IPS DF 19.7 (cell line): Measurements from ENCODE around the gene CDH13.

Experiments used
- DNase-seq: peaks from one replicate; pipeline ENCODE4 v3.0.0-alpha.2; 2013; ENCODE audit warnings: low read depth, low spot score

Gene CDH13

GRCh38 chr16:83162791-83163190 is 536.0 kb downstream of the CDH13 start:
- DNase-seq = no peak

DNA sequence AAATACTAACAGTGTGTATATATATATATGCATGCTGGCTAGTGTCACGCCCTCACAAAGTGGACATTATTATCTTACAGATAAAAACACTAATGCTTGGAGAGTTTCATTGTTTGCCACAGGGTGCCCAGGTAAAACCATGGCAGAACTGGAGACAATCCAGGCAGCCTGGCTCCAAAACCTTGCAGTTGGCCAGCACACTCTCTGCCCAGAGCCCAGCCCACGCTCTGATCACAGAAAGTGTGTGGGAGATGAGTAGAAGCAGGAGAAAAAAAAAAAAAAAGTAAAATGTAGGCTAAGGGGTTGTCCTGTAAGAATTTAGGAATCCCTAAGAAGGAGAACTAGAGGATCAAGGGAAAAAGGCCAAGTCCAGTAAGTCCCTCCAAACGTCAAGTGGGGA is 538.0 kb downstream of the CDH13 start:
- DNase-seq = no peak

DNA sequence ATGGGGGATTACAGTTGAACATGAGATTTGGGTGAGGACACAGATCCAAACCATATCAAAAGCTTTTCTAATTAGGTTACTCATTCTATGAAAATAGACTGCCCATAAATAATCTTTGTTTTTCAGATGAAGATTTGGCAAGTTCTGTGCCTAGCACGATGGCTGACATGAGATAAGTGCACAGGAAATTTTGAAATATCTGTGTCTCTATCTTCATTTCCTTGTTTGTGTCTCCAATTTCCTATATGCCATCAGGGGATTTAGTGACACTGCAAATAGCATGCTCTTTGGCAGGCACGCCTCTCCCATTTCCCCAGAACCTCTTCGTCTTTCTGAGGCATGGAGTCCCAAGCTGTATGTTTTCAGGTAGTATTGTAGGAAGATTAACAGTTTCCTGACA is 544.6 kb downstream of the CDH13 start:
- no peak for DNase-seq

DNA sequence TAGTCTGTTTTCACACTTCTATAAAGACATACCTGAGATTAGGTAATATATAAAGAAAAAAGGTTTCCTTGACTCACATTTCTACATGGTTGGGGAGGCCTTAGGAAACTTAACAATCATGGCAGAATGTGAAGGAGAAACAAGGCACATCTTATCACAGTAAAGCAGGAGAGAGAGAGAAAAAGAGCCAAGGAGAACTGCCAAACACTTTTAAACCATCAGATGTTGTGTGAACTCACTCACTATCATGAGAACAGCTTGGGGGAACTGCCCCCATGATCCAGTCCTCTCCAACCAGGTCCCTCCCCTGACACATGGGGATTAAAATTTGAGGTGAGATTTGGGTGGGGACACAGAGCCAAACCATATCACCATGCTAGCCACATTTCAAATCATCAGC is 547.9 kb downstream of the CDH13 start:
- no peak for DNase-seq

DNA sequence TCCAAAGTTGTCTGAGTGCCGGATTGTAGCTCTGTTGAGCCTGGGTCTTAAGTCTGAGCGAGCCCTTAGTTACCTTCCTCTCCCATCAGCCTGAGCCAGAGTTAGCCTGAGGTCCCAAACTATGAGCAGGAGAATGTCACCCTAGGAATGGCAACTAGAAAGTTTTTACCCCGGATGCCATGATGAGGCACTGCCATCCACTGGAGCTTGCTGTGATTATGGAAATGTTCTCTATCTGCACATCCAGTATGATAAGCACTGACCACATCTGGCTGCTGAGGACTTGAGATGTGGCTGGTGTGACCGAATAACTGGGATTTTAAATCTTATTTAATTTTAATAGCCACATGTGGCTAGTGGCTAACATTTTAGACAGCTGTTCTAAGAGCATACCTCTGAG is 550.0 kb downstream of the CDH13 start:
- no peak for DNase-seq

DNA sequence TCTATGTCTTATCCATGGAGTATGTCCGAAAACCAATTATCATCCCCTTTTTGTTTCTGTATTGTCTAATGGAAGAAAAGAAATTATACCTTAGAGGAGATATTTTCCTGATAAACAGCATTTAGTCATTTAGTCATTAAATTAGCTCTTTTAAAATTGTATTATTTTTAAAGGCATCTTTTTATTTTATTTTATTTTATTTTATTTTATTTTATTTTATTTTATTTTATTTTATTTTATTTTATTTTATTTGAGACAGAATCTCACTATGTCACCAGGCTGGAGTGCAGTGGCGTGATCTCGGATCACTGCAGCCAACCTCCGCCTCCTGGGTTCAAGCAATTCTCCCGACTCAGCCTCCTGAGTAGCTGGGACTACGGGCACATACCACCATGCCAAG is 559.1 kb downstream of the CDH13 start:
- DNase-seq = no peak

DNA sequence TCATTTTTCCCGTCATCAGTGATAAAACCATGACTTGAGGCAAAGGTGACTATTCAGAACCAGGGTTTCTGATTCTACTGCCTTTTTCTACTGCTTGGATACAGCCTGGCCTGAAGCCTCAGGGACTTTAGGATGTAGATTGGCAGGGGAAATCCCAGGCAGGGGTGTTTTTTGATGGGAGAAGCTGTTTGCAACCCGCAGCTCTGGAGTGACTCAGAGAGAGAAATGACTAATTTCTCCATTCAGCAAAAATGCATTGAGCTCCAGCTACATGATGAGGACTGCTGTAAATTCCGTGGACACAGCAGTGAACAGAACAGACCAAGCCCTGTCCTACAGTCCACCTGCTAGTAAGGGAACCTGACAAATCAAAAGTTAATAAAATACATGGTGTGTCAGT is 560.6 kb downstream of the CDH13 start:
- no peak for DNase-seq

- no peak for DNase-seq
Measured at GRCh38 chr16:83196796-83197195, 570.0 kb downstream of the CDH13 start.

DNA sequence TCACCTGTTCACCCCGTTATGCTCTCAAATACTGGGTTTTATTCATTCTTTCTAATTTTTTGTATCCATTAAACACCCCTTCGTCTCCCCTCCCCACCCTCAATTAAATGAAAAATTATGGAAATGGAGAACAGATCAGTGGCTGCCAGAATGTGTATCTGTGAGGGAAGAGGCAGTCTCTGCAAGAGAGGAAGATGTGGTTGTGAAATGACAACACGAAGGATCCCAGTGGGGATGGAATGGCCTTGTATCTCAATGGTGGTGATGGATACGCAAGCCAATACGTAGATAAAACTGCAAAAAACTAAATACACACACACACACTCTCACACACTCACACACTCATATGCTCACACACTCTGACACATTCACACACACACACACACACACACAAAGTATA is 570.7 kb downstream of the CDH13 start:
- no peak for DNase-seq

DNA sequence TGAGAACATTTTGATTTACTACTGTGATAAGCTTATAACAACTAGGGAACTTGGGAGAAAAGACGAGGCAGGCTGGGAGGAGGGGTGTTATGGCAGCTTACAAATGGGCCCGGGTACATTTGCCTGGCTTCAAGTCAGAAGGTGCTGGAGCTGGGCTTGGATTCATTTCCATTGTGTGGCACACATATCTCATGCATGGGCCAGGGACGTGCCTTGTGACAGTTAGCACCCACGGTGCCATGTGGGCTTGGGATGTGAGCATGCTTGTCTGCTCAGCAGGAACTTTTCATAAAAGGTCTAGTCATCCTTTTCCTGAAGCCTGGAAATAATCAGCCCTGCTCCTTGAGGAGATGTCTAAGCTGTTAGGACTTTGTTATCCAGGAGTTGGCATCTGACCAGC is 572.2 kb downstream of the CDH13 start:
- no peak for DNase-seq

DNA sequence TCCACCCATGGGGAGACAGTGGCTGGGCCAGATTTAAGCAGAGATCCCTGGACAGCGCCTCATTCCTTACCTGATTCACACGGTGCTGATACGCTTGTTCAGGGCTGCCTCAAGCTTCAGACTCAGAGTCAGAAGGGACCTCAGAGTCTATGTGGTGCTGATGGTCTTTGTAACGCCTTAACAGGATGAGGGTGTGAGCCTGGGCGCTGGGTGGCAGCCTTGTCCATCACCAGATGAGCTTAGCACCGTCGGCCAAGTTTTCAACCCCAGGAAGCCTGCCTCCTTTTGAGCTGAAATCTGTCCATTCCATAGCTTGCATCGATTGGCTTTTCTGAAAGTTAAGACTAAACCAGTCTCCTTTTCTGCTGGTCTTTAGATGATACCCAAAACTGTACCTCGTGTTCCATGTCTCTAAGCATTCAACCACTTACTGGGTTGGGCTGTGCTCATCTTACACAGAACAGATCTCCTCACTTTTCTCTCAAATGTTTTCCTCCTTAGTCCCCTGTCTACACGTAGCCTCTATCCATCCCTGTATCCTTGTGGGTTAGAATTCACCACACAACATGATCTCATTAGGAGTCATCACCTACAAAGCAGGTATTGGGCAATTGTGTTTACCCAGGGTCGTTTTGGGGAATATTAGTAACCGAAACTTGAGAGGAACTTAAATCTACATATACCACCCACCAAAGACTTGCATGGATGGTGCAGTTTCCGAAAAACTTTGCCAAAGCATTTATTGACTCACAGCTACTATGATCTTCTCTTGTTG is 573.4 kb downstream of the CDH13 start:
- no peak for DNase-seq

DNA sequence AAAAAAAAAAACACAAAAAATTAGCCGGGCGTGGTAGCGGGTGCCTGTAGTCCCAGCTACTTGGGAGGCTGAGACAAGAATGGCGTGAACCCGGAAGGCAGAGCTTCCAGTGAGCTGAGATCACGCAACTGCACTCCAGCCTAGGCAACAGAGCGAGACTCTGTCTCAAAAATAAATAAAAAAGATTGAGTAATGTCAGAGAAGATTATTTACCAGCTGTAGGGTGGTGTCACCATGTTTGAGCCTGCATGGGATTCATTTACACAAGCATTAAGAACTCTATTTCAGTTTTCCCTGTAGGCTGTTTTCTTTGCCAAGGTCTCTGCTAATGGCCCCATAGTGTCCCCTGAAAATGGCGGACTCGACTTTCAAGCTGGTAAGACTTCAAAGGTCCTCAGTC is 575.0 kb downstream of the CDH13 start:
- no peak for DNase-seq

DNA sequence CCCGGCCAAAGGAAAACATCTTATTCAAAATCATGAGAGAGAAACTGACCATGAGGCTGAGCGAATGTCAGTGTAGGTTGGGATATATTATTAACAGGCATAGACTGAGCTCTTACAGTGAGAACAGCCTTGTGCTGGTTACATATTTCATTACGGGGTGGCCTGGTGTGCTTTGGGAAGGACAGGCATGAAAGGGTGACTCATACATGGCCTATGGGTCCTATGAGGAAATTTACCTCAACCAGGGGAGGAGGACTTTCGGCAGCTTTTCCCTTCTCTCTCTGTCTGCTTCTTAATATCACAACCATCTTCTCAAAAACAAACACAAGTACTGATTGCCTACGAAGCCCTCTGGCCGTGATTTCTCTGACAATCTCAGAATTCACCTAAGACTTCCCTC is 579.1 kb downstream of the CDH13 start:
- DNase-seq = no peak

GRCh38 chr16:83206426-83206825 is 579.7 kb downstream of the CDH13 start:
- DNase-seq = no peak

GRCh38 chr16:83211711-83212110 is 584.9 kb downstream of the CDH13 start:
- no peak for DNase-seq

DNA sequence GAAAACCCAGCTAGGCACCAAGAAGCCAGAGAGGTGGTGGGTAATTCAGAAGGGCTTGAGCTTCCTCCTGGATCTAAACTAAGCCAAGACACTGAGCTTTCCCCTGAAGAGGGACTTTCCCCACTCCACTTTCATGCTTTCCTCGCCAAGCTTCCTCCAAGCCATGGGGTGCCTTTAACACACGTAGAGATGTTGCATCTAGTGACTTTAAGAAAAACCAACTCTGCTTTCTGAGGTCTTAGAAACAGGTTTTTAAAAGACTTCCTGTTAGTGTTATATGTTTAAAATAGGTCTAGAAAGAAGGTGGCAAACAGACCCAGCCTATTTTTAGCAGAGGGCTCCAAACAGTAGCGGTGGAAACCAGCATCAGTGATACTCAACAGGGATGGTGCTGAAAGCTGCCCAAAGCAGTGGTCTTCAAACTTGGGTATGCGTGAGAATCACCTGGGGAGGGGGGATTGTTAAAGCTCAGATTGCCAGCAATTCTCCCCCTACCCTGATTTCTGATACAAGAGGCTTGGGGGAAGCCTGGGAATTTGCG is 585.6 kb downstream of the CDH13 start:
- no peak for DNase-seq

- no peak for DNase-seq
Measured at GRCh38 chr16:83214671-83215070, 587.9 kb downstream of the CDH13 start.

GRCh38 chr16:83215406-83216001 is 588.7 kb downstream of the CDH13 start:
- peak; percentile 20 for DNase-seq

GRCh38 chr16:83219285-83219684 is 592.5 kb downstream of the CDH13 start:
- no peak for DNase-seq

DNA sequence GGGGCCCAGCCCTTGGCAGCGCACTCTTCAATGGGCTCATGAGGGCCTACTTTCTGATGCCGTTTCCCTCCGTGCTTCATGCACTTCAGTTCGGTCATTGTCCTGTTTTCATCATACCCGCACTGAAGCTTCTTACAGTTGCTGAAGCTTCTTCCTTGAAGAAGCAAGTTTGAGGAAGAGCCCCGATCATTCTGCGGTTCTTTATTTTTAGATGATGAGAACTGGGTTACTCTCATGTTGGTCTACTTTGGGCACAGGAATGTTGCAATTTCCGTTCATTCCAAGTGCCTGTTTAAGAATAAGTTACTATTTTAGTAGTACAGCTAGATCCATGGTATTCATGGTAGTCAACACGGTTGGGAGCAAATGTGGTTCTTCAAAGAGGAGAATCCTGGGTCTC is 593.3 kb downstream of the CDH13 start:
- DNase-seq = no peak

DNA sequence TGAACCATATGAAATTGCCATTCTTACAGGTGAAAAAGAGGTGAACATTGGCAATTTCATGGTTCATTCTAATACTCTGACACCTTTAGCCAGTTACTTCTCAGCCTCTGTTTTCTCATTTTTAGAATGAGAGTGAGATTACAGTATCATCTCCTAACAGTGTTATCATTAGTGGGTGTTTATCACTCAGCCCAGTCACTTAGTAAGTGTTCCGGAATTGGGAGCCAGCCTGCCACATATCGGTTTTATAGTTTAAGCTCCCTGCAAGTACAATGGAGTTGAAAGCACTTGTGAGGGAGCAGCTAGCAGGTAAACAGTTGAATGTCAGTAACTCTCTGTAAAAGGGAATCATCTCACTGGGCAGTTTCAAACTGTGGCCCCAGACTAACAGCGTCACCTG is 597.9 kb downstream of the CDH13 start:
- no peak for DNase-seq

DNA sequence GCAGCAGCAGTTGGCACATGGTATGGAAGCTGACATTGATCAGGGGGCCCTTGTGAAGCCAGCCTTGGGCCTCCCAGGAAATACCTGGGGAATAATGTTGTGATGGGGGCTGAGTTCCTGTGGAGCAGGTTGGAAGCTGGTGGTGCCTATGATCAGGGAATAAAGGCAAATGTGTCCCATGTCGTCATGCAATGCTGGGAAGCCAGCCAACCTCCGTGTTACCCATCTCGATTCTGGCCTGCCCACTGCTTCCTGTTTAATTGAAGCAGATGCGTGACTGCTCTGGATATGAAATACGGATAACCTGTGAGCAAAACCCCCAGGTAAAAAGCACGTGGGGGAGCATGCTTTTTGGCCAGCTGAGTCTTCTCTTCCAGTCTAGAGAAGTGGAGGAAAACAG is 600.6 kb downstream of the CDH13 start:
- no peak for DNase-seq

GRCh38 chr16:83231729-83232128 is 605.0 kb downstream of the CDH13 start:
- no peak for DNase-seq
